ENCODE results near the gene MTRF1.

The MTRF1 gene

DNA sequence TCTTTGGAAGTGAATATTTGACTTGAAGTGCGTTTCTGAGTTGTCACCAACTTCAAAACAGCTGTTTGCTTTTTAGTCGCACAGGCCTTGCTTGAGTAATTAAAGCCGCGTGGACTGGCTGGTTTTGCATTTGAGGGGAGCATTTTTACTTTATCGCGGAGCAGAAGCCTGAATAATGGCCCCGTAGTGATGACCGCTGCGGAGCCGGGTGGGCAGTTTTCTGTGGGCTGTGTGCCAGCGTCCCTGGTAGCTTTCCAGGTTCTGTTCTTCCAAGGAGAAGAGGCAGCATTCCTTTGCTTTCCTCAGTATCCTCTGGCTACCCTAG lies 48.8 kb upstream of the MTRF1 start (continued):
- TF ChIP-seq IKZF3 (tag by site-specific recombination; IDR thresholded peaks at IDR 0.05), result peak; percentile 48; the same call in 1 of the 2 replicates
- no peak for TF ChIP-seq SCRT1 (tag by site-specific recombination; IDR thresholded peaks at IDR 0.05; ENCODE audit: borderline replicate concordance)
- no peak for TF ChIP-seq ELK4 (IDR thresholded peaks at IDR 0.05; ENCODE audit: borderline replicate concordance, low read depth, low read length)
- no peak for TF ChIP-seq EGR2 (tag by site-specific recombination; IDR thresholded peaks at IDR 0.05; ENCODE audit: low read depth)
- TF ChIP-seq ZFP37 (tag by site-specific recombination; IDR thresholded peaks at IDR 0.05), result no peak
- TF ChIP-seq ZNF423 (tag by site-specific recombination; IDR thresholded peaks at IDR 0.05), result no peak
- no peak for TF ChIP-seq MZF1 (tag by site-specific recombination; IDR thresholded peaks at IDR 0.05; ENCODE audit: borderline replicate concordance)
- no peak for TF ChIP-seq ZNF114 (tag by site-specific recombination; IDR thresholded peaks at IDR 0.05)
- TF ChIP-seq ZNF138 (tag by site-specific recombination; IDR thresholded peaks at IDR 0.05; ENCODE audit: borderline replicate concordance), result no peak
- TF ChIP-seq ZNF335 (tag by site-specific recombination; conservative IDR thresholded peaks at IDR 0.05), result peak; percentile 53
- no peak for TF ChIP-seq ZBTB20 (tag by site-specific recombination; IDR thresholded peaks at IDR 0.05)
- TF ChIP-seq GLIS2 (tag by site-specific recombination; IDR thresholded peaks at IDR 0.05), result no peak
- TF ChIP-seq ZBTB17 (tag by site-specific recombination; IDR thresholded peaks at IDR 0.05), result 0 out of 2 replicates have a peak, but pooled peaks have one; percentile 6
- no peak for TF ChIP-seq ZNF548 (tag by site-specific recombination; IDR thresholded peaks at IDR 0.05)
- TF ChIP-seq, protein P1, sequence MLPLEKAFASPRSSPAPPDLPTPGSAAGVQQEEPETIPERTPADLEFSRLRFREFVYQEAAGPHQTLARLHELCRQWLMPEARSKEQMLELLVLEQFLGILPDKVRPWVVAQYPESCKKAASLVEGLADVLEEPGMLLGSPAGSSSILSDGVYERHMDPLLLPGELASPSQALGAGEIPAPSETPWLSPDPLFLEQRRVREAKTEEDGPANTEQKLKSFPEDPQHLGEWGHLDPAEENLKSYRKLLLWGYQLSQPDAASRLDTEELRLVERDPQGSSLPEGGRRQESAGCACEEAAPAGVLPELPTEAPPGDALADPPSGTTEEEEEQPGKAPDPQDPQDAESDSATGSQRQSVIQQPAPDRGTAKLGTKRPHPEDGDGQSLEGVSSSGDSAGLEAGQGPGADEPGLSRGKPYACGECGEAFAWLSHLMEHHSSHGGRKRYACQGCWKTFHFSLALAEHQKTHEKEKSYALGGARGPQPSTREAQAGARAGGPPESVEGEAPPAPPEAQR (tag by site-specific recombination; IDR thresholded peaks at IDR 0.05), result no peak
- TF ChIP-seq, protein P2, sequence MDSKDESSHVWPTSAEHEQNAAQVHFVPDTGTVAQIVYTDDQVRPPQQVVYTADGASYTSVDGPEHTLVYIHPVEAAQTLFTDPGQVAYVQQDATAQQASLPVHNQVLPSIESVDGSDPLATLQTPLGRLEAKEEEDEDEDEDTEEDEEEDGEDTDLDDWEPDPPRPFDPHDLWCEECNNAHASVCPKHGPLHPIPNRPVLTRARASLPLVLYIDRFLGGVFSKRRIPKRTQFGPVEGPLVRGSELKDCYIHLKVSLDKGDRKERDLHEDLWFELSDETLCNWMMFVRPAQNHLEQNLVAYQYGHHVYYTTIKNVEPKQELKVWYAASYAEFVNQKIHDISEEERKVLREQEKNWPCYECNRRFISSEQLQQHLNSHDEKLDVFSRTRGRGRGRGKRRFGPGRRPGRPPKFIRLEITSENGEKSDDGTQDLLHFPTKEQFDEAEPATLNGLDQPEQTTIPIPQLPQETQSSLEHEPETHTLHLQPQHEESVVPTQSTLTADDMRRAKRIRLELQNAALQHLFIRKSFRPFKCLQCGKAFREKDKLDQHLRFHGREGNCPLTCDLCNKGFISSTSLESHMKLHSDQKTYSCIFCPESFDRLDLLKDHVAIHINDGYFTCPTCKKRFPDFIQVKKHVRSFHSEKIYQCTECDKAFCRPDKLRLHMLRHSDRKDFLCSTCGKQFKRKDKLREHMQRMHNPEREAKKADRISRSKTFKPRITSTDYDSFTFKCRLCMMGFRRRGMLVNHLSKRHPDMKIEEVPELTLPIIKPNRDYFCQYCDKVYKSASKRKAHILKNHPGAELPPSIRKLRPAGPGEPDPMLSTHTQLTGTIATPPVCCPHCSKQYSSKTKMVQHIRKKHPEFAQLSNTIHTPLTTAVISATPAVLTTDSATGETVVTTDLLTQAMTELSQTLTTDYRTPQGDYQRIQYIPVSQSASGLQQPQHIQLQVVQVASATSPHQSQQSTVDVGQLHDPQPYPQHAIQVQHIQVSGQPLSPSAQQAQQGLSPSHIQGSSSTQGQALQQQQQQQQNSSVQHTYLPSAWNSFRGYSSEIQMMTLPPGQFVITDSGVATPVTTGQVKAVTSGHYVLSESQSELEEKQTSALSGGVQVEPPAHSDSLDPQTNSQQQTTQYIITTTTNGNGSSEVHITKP (tag by site-specific recombination; IDR thresholded peaks at IDR 0.05), result no peak

- ChIA-PET CTCF (interaction anchor here (0.7 kb wide), 1 partner anchor 48 kb away, joined by 4 read pairs; no protein-coding TSS in a partner anchor), POLR2A (no interaction called here)
- H3K4me3 ChIP-seq (ENCODE audit: low read depth, low read length), result peak overlapping the region; percentile 97
- no peaks in the 10 kb centered on the region for H3K36me3 ChIP-seq (ENCODE audit: control insufficient read depth in 2 of 2, insufficient read depth in 1 of 2, low read length in 2 of 2)
- H3K27ac ChIP-seq (ENCODE audit: extremely low read depth, low read depth, low read length), result peak overlapping the region; percentile 89
- H3K9me3 ChIP-seq (ENCODE audit: control insufficient read depth, insufficient read depth, low read depth, low read length), result no peaks in the 10 kb centered on the region
- peaks cover 12% of the 10 kb centered on the region for H3K4me1 ChIP-seq (ENCODE audit: control insufficient read depth, insufficient read depth, low read length)
- TF ChIP-seq ZNF610 (tag by site-specific recombination; IDR thresholded peaks at IDR 0.05; ENCODE audit: borderline replicate concordance), result no peak; the same call in 1 of the 2 replicates
- TF ChIP-seq, protein P3, sequence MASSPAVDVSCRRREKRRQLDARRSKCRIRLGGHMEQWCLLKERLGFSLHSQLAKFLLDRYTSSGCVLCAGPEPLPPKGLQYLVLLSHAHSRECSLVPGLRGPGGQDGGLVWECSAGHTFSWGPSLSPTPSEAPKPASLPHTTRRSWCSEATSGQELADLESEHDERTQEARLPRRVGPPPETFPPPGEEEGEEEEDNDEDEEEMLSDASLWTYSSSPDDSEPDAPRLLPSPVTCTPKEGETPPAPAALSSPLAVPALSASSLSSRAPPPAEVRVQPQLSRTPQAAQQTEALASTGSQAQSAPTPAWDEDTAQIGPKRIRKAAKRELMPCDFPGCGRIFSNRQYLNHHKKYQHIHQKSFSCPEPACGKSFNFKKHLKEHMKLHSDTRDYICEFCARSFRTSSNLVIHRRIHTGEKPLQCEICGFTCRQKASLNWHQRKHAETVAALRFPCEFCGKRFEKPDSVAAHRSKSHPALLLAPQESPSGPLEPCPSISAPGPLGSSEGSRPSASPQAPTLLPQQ (tag by site-specific recombination; IDR thresholded peaks at IDR 0.05), result 0 out of 2 replicates have a peak, but pooled peaks have one; percentile 10
- peak; percentile 2; the same call in 1 of the 2 replicates for TF ChIP-seq ZEB2 (tag by site-specific recombination; IDR thresholded peaks at IDR 0.05)
- peak; percentile 60 for TF ChIP-seq ZBTB17 (tag by site-specific recombination; IDR thresholded peaks at IDR 0.05)
- peak; percentile 54; the same call in 1 of the 2 replicates for TF ChIP-seq ZNF2 (tag by site-specific recombination; IDR thresholded peaks at IDR 0.05)
- TF ChIP-seq, protein P4, sequence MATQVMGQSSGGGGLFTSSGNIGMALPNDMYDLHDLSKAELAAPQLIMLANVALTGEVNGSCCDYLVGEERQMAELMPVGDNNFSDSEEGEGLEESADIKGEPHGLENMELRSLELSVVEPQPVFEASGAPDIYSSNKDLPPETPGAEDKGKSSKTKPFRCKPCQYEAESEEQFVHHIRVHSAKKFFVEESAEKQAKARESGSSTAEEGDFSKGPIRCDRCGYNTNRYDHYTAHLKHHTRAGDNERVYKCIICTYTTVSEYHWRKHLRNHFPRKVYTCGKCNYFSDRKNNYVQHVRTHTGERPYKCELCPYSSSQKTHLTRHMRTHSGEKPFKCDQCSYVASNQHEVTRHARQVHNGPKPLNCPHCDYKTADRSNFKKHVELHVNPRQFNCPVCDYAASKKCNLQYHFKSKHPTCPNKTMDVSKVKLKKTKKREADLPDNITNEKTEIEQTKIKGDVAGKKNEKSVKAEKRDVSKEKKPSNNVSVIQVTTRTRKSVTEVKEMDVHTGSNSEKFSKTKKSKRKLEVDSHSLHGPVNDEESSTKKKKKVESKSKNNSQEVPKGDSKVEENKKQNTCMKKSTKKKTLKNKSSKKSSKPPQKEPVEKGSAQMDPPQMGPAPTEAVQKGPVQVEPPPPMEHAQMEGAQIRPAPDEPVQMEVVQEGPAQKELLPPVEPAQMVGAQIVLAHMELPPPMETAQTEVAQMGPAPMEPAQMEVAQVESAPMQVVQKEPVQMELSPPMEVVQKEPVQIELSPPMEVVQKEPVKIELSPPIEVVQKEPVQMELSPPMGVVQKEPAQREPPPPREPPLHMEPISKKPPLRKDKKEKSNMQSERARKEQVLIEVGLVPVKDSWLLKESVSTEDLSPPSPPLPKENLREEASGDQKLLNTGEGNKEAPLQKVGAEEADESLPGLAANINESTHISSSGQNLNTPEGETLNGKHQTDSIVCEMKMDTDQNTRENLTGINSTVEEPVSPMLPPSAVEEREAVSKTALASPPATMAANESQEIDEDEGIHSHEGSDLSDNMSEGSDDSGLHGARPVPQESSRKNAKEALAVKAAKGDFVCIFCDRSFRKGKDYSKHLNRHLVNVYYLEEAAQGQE (tag by site-specific recombination; IDR thresholded peaks at IDR 0.05), result peak; percentile 58
- 0 out of 2 replicates have a peak, but pooled peaks have one; percentile 5 for TF ChIP-seq ZNF600 (tag by site-specific recombination; IDR thresholded peaks at IDR 0.05)
- TF ChIP-seq GLIS2 (tag by site-specific recombination; IDR thresholded peaks at IDR 0.05), result peak; percentile 91; the same call in 1 of the 2 replicates
- no peak for TF ChIP-seq ZFHX2 (tag by site-specific recombination; conservative IDR thresholded peaks at IDR 0.05)
- no peak for TF ChIP-seq ZNF629 (tag by site-specific recombination; IDR thresholded peaks at IDR 0.05)
- peak; percentile 98 for TF ChIP-seq ZNF341 (tag by site-specific recombination; IDR thresholded peaks at IDR 0.05; ENCODE audit: low read depth)
These were observed 48.2 kb upstream of the MTRF1 start for GRCh38 chr13:41311406-41312175.

Data from HEK293 (cell line).